Measurements from ENCODE around the gene GTPBP8. TPM values are rescaled to one million over a fixed set of nuclear protein-coding genes. Genes with fewer than 3 reads are reported as not detected.

Gene GTPBP8
- polyA plus RNA-seq, 1 donor (not counting 4 experiments of a cell fraction or from before 2014, with no cell fraction given): 16.9 TPM

DNA sequence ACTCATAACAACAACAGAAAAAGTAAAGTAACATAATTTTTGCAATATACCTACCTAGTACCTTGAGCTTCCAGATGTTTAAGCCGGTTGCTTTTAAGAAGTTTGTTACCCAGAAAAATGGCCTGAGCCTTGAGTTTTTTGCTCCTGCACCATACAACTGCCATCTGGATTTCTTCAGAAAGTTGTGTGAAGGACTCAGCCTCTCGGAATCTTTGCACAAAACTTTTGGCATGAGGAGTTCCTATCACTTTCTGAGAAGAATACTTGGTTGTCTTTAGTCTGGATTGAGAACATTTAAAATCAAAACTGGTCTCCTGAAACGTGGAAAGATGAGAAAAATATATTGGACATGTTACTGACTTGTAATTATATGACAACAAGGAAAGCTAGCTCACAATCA, 17.3 kb downstream of the GTPBP8 start:
- TF ChIP-seq, protein P1, sequence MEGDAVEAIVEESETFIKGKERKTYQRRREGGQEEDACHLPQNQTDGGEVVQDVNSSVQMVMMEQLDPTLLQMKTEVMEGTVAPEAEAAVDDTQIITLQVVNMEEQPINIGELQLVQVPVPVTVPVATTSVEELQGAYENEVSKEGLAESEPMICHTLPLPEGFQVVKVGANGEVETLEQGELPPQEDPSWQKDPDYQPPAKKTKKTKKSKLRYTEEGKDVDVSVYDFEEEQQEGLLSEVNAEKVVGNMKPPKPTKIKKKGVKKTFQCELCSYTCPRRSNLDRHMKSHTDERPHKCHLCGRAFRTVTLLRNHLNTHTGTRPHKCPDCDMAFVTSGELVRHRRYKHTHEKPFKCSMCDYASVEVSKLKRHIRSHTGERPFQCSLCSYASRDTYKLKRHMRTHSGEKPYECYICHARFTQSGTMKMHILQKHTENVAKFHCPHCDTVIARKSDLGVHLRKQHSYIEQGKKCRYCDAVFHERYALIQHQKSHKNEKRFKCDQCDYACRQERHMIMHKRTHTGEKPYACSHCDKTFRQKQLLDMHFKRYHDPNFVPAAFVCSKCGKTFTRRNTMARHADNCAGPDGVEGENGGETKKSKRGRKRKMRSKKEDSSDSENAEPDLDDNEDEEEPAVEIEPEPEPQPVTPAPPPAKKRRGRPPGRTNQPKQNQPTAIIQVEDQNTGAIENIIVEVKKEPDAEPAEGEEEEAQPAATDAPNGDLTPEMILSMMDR (optimal IDR thresholded peaks at IDR 0.05 in 1 of 3, IDR thresholded peaks at IDR 0.05 in 1 of 3, conservative IDR thresholded peaks at IDR 0.05 in 1 of 3; ENCODE audit: extremely low read depth in 1 of 3, insufficient read depth in 2 of 3, low read length in 3 of 3): no peak
- no peak for TF ChIP-seq EZH2 (IDR thresholded peaks at IDR 0.05; ENCODE audit: low read length)
- Histone ChIP-seq H2AFZ (ENCODE audit: control insufficient read depth, low read length) (no peak overlapping the region), H3K9ac (ENCODE audit: control insufficient read depth, extremely low read depth, insufficient read depth, low read length) (no peak overlapping the region), H3K9me3 (ENCODE audit: control insufficient read depth, low read depth, low read length) (no peaks in the 10 kb centered on the region), H4K20me1 (ENCODE audit: control insufficient read depth, extremely low read depth, insufficient read depth, low read length) (no peaks in the 10 kb centered on the region), H3K27ac (ENCODE audit: control insufficient read depth, insufficient read depth, low read length) (no peak overlapping the region), H3K4me3 (ENCODE audit: control insufficient read depth in 2 of 3, extremely low read depth in 1 of 3, insufficient read depth in 2 of 3, low read depth in 1 of 3, low read length in 3 of 3) (no peak overlapping the region), H3K36me3 (ENCODE audit: control insufficient read depth in 2 of 2, extremely low read depth in 1 of 2, insufficient read depth in 2 of 2, low read length in 2 of 2) (peaks cover 13 to 39% of the 10 kb centered on the region in 2 experiments), H3K27me3 (ENCODE audit: control insufficient read depth, extremely low read depth, insufficient read depth, low read length) (no peaks in the 10 kb centered on the region), H3K79me2 (ENCODE audit: control insufficient read depth, insufficient read depth, low read length) (peaks cover 21% of the 10 kb centered on the region), H3K4me1 (ENCODE audit: control insufficient read depth, extremely low read depth, insufficient read depth, low read length) (no peaks in the 10 kb centered on the region), H3K4me2 (ENCODE audit: control insufficient read depth, extremely low read depth, insufficient read depth, low read depth, low read length) (no peak overlapping the region), H3K9me1 (ENCODE audit: control insufficient read depth, extremely low read depth, insufficient read depth, low read length) (no peaks in the 10 kb centered on the region)
- dilution Hi-C loops (cut with MboI; ENCODE audit: extremely low pct_ligation_motif_present, low sequenced_read_pairs): loop anchor here (10.0 kb wide), 1 partner anchor 363 kb away; the partner anchor contains the start of gene CCDC80
- FAIRE-seq: no peak
- DNase-seq (ENCODE audit: low read depth, low spot score): no peak

DNA sequence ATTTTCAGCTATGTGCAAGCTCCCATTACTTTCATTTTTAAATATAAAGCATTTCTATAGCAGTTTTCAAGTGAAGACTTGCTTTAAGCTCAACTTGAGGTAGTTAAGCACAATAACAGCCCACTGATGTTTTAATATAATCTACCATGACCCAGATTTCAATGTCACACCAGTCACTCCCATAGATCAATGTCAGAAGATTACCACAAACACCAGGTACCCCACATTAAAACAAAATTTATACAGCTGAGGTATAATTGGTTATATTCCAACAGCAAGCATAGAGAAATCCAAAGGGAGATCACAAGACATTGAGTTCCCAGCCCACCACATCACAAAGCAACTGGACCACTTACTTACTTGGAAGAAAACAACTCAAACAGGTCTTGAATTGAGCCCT, 22.8 kb downstream of the GTPBP8 start:
- DNase-seq (ENCODE audit: low read depth, low spot score) (no peak), FAIRE-seq (no peak)
- H3K4me1 ChIP-seq (ENCODE audit: control insufficient read depth, extremely low read depth, insufficient read depth, low read length): peaks cover 7% of the 10 kb centered on the region
- H3K27ac ChIP-seq (ENCODE audit: control insufficient read depth, insufficient read depth, low read length): no peak overlapping the region
- H3K4me2 ChIP-seq (ENCODE audit: control insufficient read depth, extremely low read depth, insufficient read depth, low read depth, low read length): no peak overlapping the region
- dilution Hi-C loops (cut with MboI; ENCODE audit: extremely low pct_ligation_motif_present, low sequenced_read_pairs): no loop called here
- peaks cover 64% of the 10 kb centered on the region for H3K79me2 ChIP-seq (ENCODE audit: control insufficient read depth, insufficient read depth, low read length)
- H3K9ac ChIP-seq (ENCODE audit: control insufficient read depth, extremely low read depth, insufficient read depth, low read length): no peak overlapping the region
- peaks cover 11 to 20% of the 10 kb centered on the region in 2 experiments for H3K36me3 ChIP-seq (ENCODE audit: control insufficient read depth in 2 of 2, extremely low read depth in 1 of 2, insufficient read depth in 2 of 2, low read length in 2 of 2)
- no peaks in the 10 kb centered on the region for H4K20me1 ChIP-seq (ENCODE audit: control insufficient read depth, extremely low read depth, insufficient read depth, low read length)
- no peaks in the 10 kb centered on the region for H3K9me3 ChIP-seq (ENCODE audit: control insufficient read depth, low read depth, low read length)
- no peaks in the 10 kb centered on the region for H3K27me3 ChIP-seq (ENCODE audit: control insufficient read depth, extremely low read depth, insufficient read depth, low read length)
- no peaks in the 10 kb centered on the region for H3K9me1 ChIP-seq (ENCODE audit: control insufficient read depth, extremely low read depth, insufficient read depth, low read length)
- TF ChIP-seq, protein P1 (optimal IDR thresholded peaks at IDR 0.05 in 1 of 3, IDR thresholded peaks at IDR 0.05 in 1 of 3, conservative IDR thresholded peaks at IDR 0.05 in 1 of 3; ENCODE audit: extremely low read depth in 1 of 3, insufficient read depth in 2 of 3, low read length in 3 of 3): no peak
- no peak for TF ChIP-seq EZH2 (IDR thresholded peaks at IDR 0.05; ENCODE audit: low read length)
- no peak overlapping the region for H2AFZ ChIP-seq (ENCODE audit: control insufficient read depth, low read length)
- no peak overlapping the region for H3K4me3 ChIP-seq (ENCODE audit: control insufficient read depth in 2 of 3, extremely low read depth in 1 of 3, insufficient read depth in 2 of 3, low read depth in 1 of 3, low read length in 3 of 3)

Measured in keratinocyte (primary cell).